ENCODE measurements around the gene NFIB. TPM values are rescaled to one million over a fixed set of nuclear protein-coding genes. Genes with fewer than 3 reads are reported as not detected.

The NFIB gene
- total and polyA plus RNA-seq, 2 donors from 2014 or later, result 15.6 to 112 TPM

DNA sequence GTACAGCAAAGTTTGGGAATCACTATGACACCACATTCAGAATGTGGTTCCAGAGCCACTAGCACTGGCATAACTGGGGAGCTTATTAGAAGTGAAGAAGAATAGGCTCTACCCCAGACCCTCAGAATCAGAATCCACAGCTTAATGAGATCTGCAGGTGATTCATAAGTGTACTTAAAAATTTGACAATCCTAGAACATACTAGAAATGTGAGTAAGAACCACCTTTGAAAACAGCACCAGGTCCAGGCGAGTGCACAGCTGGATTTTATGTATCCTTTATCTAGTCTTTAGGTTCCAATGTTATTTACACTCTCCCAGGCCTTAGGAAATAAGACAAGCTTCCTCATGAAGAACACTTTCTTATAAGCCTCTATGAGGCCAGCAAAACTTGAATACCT is 149.0 kb downstream of the NFIB start:
- Histone ChIP-seq H3K4me3 (ENCODE audit: low read length in 3 of 3) (no peak overlapping the region), H3K36me3 (ENCODE audit: control insufficient read depth in 2 of 3, insufficient read depth in 3 of 3, low read length in 3 of 3) (no peaks in the 10 kb centered on the region), H3K27me3 (ENCODE audit: control insufficient read depth, insufficient read depth, low read length) (no peaks in the 10 kb centered on the region), H3K4me1 (ENCODE audit: control insufficient read depth in 2 of 3, insufficient read depth in 2 of 3, low read depth in 1 of 3, low read length in 3 of 3) (peaks cover 0 to 7% (median 0%) of the 10 kb centered on the region in 3 donors), H3K9me3 (ENCODE audit: control insufficient read depth in 2 of 3, insufficient read depth in 1 of 3, low read length in 3 of 3) (no peaks in the 10 kb centered on the region), H3K9ac (ENCODE audit: low read length in 3 of 3) (no peak overlapping the region), H3K27ac (ENCODE audit: low read depth in 2 of 2, low read length in 2 of 2) (no peak overlapping the region)
- intact Hi-C loops (cut with DNase I), result no loop called here
- FAIRE-seq (no peak), DNase-seq (no peak)
- TF ChIP-seq, protein P1, sequence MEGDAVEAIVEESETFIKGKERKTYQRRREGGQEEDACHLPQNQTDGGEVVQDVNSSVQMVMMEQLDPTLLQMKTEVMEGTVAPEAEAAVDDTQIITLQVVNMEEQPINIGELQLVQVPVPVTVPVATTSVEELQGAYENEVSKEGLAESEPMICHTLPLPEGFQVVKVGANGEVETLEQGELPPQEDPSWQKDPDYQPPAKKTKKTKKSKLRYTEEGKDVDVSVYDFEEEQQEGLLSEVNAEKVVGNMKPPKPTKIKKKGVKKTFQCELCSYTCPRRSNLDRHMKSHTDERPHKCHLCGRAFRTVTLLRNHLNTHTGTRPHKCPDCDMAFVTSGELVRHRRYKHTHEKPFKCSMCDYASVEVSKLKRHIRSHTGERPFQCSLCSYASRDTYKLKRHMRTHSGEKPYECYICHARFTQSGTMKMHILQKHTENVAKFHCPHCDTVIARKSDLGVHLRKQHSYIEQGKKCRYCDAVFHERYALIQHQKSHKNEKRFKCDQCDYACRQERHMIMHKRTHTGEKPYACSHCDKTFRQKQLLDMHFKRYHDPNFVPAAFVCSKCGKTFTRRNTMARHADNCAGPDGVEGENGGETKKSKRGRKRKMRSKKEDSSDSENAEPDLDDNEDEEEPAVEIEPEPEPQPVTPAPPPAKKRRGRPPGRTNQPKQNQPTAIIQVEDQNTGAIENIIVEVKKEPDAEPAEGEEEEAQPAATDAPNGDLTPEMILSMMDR (IDR thresholded peaks at IDR 0.05; ENCODE audit: borderline replicate concordance, extremely low read depth, insufficient read depth), result no peak

DNA sequence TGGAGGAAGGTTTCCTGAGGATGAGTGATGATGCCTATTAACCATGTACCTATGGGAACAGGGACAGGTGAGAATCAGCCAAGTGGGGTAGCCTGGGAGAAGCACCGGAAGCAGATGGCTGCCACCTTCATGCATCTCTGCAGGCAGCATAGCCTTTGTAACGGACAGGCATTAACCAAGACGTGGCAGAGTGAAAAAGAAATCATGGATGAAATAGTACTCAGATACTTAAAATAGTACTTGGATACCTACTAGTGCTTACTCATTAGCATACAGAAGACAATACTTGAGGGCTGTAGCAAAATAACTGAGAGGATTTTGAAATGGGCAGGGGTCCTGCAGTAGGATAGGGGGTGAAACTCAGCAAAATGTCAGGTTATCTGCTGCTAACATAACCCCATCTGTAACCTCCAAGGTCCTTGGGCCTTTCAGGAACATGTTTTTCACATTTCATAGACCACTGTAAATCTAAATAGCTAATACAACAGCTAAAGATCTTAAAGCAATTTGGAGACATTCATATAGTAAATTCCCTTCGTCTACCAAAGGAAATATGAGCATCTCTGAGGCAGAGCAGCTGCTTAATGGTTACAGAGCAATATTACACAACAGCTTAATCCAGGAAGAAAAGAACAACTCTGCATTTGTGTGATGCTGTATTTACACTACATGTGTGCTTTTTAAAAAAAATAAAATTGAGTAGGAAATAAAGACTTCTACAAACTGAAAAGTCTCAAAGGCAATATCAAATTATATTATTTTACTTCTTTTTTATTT is 154.3 kb downstream of the NFIB start:
- intact Hi-C loops (cut with DNase I), result no loop called here
- Histone ChIP-seq H3K4me1 (ENCODE audit: control insufficient read depth in 2 of 3, insufficient read depth in 2 of 3, low read depth in 1 of 3, low read length in 3 of 3) (peaks cover 0 to 12% (median 0%) of the 10 kb centered on the region in 3 donors), H3K27me3 (ENCODE audit: control insufficient read depth, insufficient read depth, low read length) (no peaks in the 10 kb centered on the region), H3K9me3 (ENCODE audit: control insufficient read depth in 2 of 3, insufficient read depth in 1 of 3, low read length in 3 of 3) (no peaks in the 10 kb centered on the region), H3K4me3 (ENCODE audit: low read length in 3 of 3) (no peak overlapping the region), H3K36me3 (ENCODE audit: control insufficient read depth in 2 of 3, insufficient read depth in 3 of 3, low read length in 3 of 3) (no peaks in the 10 kb centered on the region), H3K27ac (ENCODE audit: low read depth in 2 of 2, low read length in 2 of 2) (no peak overlapping the region), H3K9ac (ENCODE audit: low read length in 3 of 3) (no peak overlapping the region)
- DNase-seq (peak in 1 of 5 donors; percentile 52), FAIRE-seq (no peak)
- TF ChIP-seq, protein P1 (IDR thresholded peaks at IDR 0.05; ENCODE audit: borderline replicate concordance, extremely low read depth, insufficient read depth), result no peak

DNA sequence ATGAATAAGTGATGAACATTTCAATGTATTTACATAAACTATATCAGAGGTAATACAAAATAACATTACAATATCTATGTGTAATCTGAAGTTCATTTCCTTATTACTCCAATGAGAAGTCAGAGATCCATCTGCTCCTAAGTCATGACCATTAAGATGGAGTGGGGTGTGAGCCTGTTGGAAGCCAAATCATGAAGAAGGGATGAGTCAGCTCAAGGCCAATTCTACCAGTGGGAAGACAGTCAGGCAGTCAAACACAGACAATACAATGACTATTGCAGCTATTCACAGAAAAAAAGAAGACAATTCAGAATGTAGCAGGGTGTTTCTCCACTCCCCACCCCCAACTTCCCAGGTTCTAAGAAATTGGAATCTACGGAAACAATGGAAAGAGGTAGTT is 155.0 kb downstream of the NFIB start:
- peaks cover 0 to 10% (median 0%) of the 10 kb centered on the region in 3 donors for H3K4me1 ChIP-seq (ENCODE audit: control insufficient read depth in 2 of 3, insufficient read depth in 2 of 3, low read depth in 1 of 3, low read length in 3 of 3)
- DNase-seq, result no peak
- no peaks in the 10 kb centered on the region for H3K9me3 ChIP-seq (ENCODE audit: control insufficient read depth in 2 of 3, insufficient read depth in 1 of 3, low read length in 3 of 3)
- no peak for FAIRE-seq
- H3K9ac ChIP-seq (ENCODE audit: low read length in 3 of 3), result no peak overlapping the region
- intact Hi-C loops (cut with DNase I), result no loop called here
- TF ChIP-seq, protein P1 (IDR thresholded peaks at IDR 0.05; ENCODE audit: borderline replicate concordance, extremely low read depth, insufficient read depth), result no peak
- no peaks in the 10 kb centered on the region for H3K36me3 ChIP-seq (ENCODE audit: control insufficient read depth in 2 of 3, insufficient read depth in 3 of 3, low read length in 3 of 3)
- no peak overlapping the region for H3K4me3 ChIP-seq (ENCODE audit: low read length in 3 of 3)
- H3K27me3 ChIP-seq (ENCODE audit: control insufficient read depth, insufficient read depth, low read length), result no peaks in the 10 kb centered on the region
- H3K27ac ChIP-seq (ENCODE audit: low read depth in 2 of 2, low read length in 2 of 2), result no peak overlapping the region

Measured in kidney (tissue), 14 donors.